ENCODE measurements around the gene MACROD2.
"Not testable (repeated sequence)": the region's sequence is repeated elsewhere in the genome, so short reads cannot be mapped to it uniquely, and the experiment has no call there.

Gene MACROD2

GRCh38 chr20:14235355-14235754 lies 240.0 kb downstream of the MACROD2 start:
- no peak for TF ChIP-seq Cebpa-rat (IDR thresholded peaks at IDR 0.05)
- no peaks in the 10 kb centered on the region for H3K27me3 ChIP-seq
- H3K4me3 ChIP-seq, result no peak overlapping the region
- H3K4me1 ChIP-seq, result peaks cover 8% of the 10 kb centered on the region
- H3K36me3 ChIP-seq, result no peaks in the 10 kb centered on the region
- no peak overlapping the region for H3K4me2 ChIP-seq
- H4K20me1 ChIP-seq, result no peaks in the 10 kb centered on the region
- no peak overlapping the region for H3K27ac ChIP-seq
- H3K9me3 ChIP-seq, result no peaks in the 10 kb centered on the region
- H3K9ac ChIP-seq, result no peak overlapping the region

- Histone ChIP-seq H3K27me3 (no peaks in the 10 kb centered on the region), H3K36me3 (no peaks in the 10 kb centered on the region), H3K9ac (no peak overlapping the region), H3K9me3 (no peaks in the 10 kb centered on the region), H3K4me3 (no peak overlapping the region), H3K27ac (no peak overlapping the region), H4K20me1 (no peaks in the 10 kb centered on the region), H3K4me2 (no peak overlapping the region), H3K4me1 (no peaks in the 10 kb centered on the region)
- no peak for TF ChIP-seq Cebpa-rat (IDR thresholded peaks at IDR 0.05)
Measured at GRCh38 chr20:14245368-14245970, 250.2 kb downstream of the MACROD2 start.

- Histone ChIP-seq H3K4me2 (no peak overlapping the region), H3K27ac (no peak overlapping the region), H3K9ac (no peak overlapping the region), H3K4me1 (no peaks in the 10 kb centered on the region), H3K4me3 (no peak overlapping the region), H3K36me3 (no peaks in the 10 kb centered on the region), H4K20me1 (no peaks in the 10 kb centered on the region), H3K27me3 (no peaks in the 10 kb centered on the region), H3K9me3 (no peaks in the 10 kb centered on the region)
- TF ChIP-seq Cebpa-rat (IDR thresholded peaks at IDR 0.05), result no peak
Measured at GRCh38 chr20:14259689-14260088, 264.4 kb downstream of the MACROD2 start.

GRCh38 chr20:14260367-14260766 lies 265.1 kb downstream of the MACROD2 start:
- Histone ChIP-seq H3K4me1 (no peaks in the 10 kb centered on the region), H4K20me1 (no peaks in the 10 kb centered on the region), H3K27me3 (no peaks in the 10 kb centered on the region), H3K9me3 (no peaks in the 10 kb centered on the region), H3K4me2 (no peak overlapping the region), H3K9ac (no peak overlapping the region), H3K27ac (no peak overlapping the region), H3K36me3 (no peaks in the 10 kb centered on the region), H3K4me3 (no peak overlapping the region)
- no peak for TF ChIP-seq Cebpa-rat (IDR thresholded peaks at IDR 0.05)

- Histone ChIP-seq H3K9ac (no peak overlapping the region), H3K9me3 (no peaks in the 10 kb centered on the region), H3K27me3 (no peaks in the 10 kb centered on the region), H4K20me1 (no peaks in the 10 kb centered on the region), H3K4me3 (no peak overlapping the region), H3K27ac (no peak overlapping the region), H3K4me1 (no peaks in the 10 kb centered on the region), H3K36me3 (no peaks in the 10 kb centered on the region), H3K4me2 (no peak overlapping the region)
- no peak for TF ChIP-seq Cebpa-rat (IDR thresholded peaks at IDR 0.05)
Measured at GRCh38 chr20:14264869-14265268, 269.6 kb downstream of the MACROD2 start.

GRCh38 chr20:14266246-14266645 lies 270.9 kb downstream of the MACROD2 start:
- no peak for TF ChIP-seq Cebpa-rat (IDR thresholded peaks at IDR 0.05)
- H4K20me1 ChIP-seq, result no peaks in the 10 kb centered on the region

GRCh38 chr20:14270751-14271150 lies 275.4 kb downstream of the MACROD2 start:
- H3K4me1 ChIP-seq, H3K27ac ChIP-seq, H3K27me3 ChIP-seq, H3K36me3 ChIP-seq, H4K20me1 ChIP-seq, H3K4me3 ChIP-seq, H3K9me3 ChIP-seq, H3K9ac ChIP-seq, H3K4me2 ChIP-seq: not testable (repeated sequence)

More at GRCh38 chr20:14266246-14266645, 270.9 kb downstream of the MACROD2 start:
- H3K27ac ChIP-seq, result no peak overlapping the region
- H3K4me3 ChIP-seq, result no peak overlapping the region
- no peaks in the 10 kb centered on the region for H3K27me3 ChIP-seq
- H3K4me1 ChIP-seq, result no peaks in the 10 kb centered on the region
- H3K4me2 ChIP-seq, result no peak overlapping the region
- no peak overlapping the region for H3K9ac ChIP-seq
- 0 out of 2 replicates have a peak, but pooled peaks cover 8% of the 10 kb centered on the region for H3K9me3 ChIP-seq
- no peaks in the 10 kb centered on the region for H3K36me3 ChIP-seq

GRCh38 chr20:14282140-14282539 lies 286.8 kb downstream of the MACROD2 start:
- Histone ChIP-seq H3K27me3 (no peaks in the 10 kb centered on the region), H4K20me1 (no peaks in the 10 kb centered on the region), H3K4me2 (no peak overlapping the region), H3K4me3 (no peak overlapping the region), H3K27ac (no peak overlapping the region), H3K9me3 (no peaks in the 10 kb centered on the region), H3K4me1 (no peaks in the 10 kb centered on the region), H3K9ac (no peak overlapping the region), H3K36me3 (no peaks in the 10 kb centered on the region)
- TF ChIP-seq Cebpa-rat (IDR thresholded peaks at IDR 0.05), result no peak

GRCh38 chr20:14284443-14284842 lies 289.1 kb downstream of the MACROD2 start:
- TF ChIP-seq Cebpa-rat (IDR thresholded peaks at IDR 0.05), result no peak
- no peaks in the 10 kb centered on the region for H3K9me3 ChIP-seq
- no peak overlapping the region for H3K27ac ChIP-seq
- H3K4me1 ChIP-seq, result no peaks in the 10 kb centered on the region
- no peak overlapping the region for H3K4me2 ChIP-seq
- H3K27me3 ChIP-seq, result no peaks in the 10 kb centered on the region
- no peaks in the 10 kb centered on the region for H4K20me1 ChIP-seq
- no peak overlapping the region for H3K4me3 ChIP-seq
- no peaks in the 10 kb centered on the region for H3K36me3 ChIP-seq
- H3K9ac ChIP-seq, result no peak overlapping the region

GRCh38 chr20:14288341-14289330 lies 293.3 kb downstream of the MACROD2 start:
- Histone ChIP-seq H4K20me1 (no peaks in the 10 kb centered on the region), H3K4me2 (no peak overlapping the region), H3K9me3 (no peaks in the 10 kb centered on the region), H3K4me3 (no peak overlapping the region), H3K27me3 (no peaks in the 10 kb centered on the region), H3K4me1 (no peaks in the 10 kb centered on the region), H3K36me3 (no peaks in the 10 kb centered on the region), H3K27ac (no peak overlapping the region), H3K9ac (no peak overlapping the region)
- no peak for TF ChIP-seq Cebpa-rat (IDR thresholded peaks at IDR 0.05)

All from BLaER1 (cell line).